Fibroblast of the aortic adventitia (primary cell): ENCODE measurements around the gene ABLIM1. TPM values are rescaled to one million over a fixed set of nuclear protein-coding genes. Genes with fewer than 3 reads are reported as not detected.

Source experiments
- DNase-seq: peaks from one replicate; pipeline ENCODE4 v3.0.0-alpha.2; 2010; ENCODE audit warnings: low read depth
- H3K4me3 ChIP-seq: 2 replicates; pipeline ENCODE4 v1.5.1; 2011; ENCODE audit warnings: low read depth, mild to moderate bottlenecking, control low read depth, low read length, moderate library complexity
- total RNA-seq: library from RNA; depleted of rRNA; stranded (reverse); fragments of >200 nt; gene quantifications from 2 replicates; pipeline ENCODE4 v1.2.3, GENCODE V29; 2012; ENCODE audit warnings: low replicate concordance
- TF ChIP-seq, protein P1 (sequence below): IDR thresholded peaks from 2 replicates; pipeline ENCODE4 v1.5.1; 2011; ENCODE audit warnings: mild to moderate bottlenecking, low read length, control low read depth, inconsistent platforms; ENCODE audit not compliant: insufficient read depth

The ABLIM1 gene
- total RNA-seq, 1 donor = 36.1 TPM

- DNase-seq = peak; percentile 22
Measured at GRCh38 chr10:114426476-114426875, 231.6 kb downstream of the ABLIM1 start.

DNA sequence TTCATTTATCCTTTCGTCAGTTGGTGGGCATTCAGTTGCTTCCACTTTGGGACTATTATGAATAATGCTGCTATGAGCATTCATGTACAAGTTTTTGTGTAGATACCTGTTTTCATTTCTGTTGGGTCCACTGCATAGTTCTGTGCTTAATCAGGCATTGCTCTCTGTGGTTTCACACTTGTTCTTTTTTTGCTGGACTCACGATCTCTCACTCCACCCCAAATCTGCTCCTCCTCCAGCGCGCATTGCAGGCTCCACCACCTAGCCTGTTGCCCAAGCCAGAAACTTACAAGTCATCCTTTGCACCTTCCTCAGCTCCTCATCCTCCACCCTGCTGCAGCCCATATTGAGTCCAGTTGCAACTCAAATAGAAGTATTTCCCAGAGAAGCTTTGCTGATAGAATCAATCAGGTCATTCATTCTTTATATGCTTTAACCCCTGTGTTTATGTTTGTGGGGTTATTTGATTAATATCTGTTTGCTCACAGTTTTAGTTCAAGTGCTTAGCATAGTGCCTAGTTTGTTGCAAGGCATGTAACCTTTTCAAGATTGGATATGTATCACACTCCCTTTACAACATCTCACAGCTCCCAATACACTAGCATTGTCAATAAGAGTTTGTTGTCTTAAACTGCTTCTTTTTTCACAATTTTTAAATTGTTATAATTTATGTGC lies 237.1 kb downstream of the ABLIM1 start:
- DNase-seq = no peak
- TF ChIP-seq, protein P1, sequence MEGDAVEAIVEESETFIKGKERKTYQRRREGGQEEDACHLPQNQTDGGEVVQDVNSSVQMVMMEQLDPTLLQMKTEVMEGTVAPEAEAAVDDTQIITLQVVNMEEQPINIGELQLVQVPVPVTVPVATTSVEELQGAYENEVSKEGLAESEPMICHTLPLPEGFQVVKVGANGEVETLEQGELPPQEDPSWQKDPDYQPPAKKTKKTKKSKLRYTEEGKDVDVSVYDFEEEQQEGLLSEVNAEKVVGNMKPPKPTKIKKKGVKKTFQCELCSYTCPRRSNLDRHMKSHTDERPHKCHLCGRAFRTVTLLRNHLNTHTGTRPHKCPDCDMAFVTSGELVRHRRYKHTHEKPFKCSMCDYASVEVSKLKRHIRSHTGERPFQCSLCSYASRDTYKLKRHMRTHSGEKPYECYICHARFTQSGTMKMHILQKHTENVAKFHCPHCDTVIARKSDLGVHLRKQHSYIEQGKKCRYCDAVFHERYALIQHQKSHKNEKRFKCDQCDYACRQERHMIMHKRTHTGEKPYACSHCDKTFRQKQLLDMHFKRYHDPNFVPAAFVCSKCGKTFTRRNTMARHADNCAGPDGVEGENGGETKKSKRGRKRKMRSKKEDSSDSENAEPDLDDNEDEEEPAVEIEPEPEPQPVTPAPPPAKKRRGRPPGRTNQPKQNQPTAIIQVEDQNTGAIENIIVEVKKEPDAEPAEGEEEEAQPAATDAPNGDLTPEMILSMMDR = no peak
- H3K4me3 ChIP-seq = no peak overlapping the region

More at GRCh38 chr10:114426476-114426875, 231.6 kb downstream of the ABLIM1 start:
- no peak overlapping the region for H3K4me3 ChIP-seq
- TF ChIP-seq, protein P1 = no peak

- TF ChIP-seq, protein P1 = no peak
- H3K4me3 ChIP-seq = no peak overlapping the region
- DNase-seq = no peak
Measured at GRCh38 chr10:114418109-114418508, 240.0 kb downstream of the ABLIM1 start.

- TF ChIP-seq, protein P1 = no peak
- DNase-seq = peak; percentile 40
- H3K4me3 ChIP-seq = no peak overlapping the region
Measured at GRCh38 chr10:114412907-114413797, 244.9 kb downstream of the ABLIM1 start.

- DNase-seq = no peak
- TF ChIP-seq, protein P1 = no peak
- H3K4me3 ChIP-seq = no peak overlapping the region
Measured at GRCh38 chr10:114408968-114409444, 249.1 kb downstream of the ABLIM1 start.

GRCh38 chr10:114408112-114408967 lies 249.7 kb downstream of the ABLIM1 start:
- no peak for DNase-seq
- H3K4me3 ChIP-seq = no peak overlapping the region
- TF ChIP-seq, protein P1 = no peak
